Measurements from ENCODE around the gene FOXN3.

DNA sequence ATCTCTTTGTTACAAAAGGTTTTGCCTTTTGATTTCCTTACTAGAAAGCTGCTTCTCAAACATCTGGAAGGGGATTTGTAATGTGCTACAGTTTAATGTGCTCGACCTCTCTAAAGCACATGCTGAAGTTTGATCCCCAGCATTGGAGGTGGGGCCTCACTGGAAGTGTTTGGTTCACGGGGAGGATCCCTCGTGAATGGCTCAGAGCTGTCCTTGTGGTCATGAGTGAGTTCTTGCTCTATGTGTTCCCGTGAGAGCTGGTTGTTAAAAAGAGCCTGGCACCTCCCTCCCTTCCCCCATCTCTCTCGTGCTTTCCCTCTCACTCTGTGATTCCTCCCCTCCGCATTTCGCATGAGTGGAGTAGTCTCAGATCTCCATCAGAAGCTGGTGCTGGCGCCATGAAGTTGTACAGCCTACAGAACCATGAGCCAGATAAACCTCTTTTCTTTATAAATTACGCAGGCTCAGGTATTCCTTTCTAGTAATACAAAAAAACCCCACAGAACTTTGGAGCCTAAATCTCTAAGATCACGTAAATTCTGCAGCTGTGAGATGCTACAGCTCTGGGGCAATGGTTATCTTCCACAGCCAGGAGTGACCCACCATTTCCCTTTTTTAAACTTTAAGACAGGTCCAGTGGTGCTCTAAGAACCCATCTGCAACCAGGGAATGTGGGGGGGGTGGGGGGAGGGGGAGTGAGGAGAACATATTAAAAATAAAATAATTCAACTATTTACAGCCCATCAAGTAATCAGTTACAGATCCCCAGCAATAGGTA lies 214.4 kb downstream of the FOXN3 start:
- TF ChIP-seq, protein P1, sequence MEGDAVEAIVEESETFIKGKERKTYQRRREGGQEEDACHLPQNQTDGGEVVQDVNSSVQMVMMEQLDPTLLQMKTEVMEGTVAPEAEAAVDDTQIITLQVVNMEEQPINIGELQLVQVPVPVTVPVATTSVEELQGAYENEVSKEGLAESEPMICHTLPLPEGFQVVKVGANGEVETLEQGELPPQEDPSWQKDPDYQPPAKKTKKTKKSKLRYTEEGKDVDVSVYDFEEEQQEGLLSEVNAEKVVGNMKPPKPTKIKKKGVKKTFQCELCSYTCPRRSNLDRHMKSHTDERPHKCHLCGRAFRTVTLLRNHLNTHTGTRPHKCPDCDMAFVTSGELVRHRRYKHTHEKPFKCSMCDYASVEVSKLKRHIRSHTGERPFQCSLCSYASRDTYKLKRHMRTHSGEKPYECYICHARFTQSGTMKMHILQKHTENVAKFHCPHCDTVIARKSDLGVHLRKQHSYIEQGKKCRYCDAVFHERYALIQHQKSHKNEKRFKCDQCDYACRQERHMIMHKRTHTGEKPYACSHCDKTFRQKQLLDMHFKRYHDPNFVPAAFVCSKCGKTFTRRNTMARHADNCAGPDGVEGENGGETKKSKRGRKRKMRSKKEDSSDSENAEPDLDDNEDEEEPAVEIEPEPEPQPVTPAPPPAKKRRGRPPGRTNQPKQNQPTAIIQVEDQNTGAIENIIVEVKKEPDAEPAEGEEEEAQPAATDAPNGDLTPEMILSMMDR (IDR thresholded peaks at IDR 0.05) = no peak
- TF ChIP-seq POLR2A (IDR thresholded peaks at IDR 0.05) = no peak
